OCI-LY1 (cell line): ENCODE results near the gene NIPSNAP2.
A peak's percentile ranks its signal among the peaks of the same experiment; 100 is the strongest.

ENCODE experiments used
- H2AFZ ChIP-seq: fragments of 200-600 bp; sonication (generic), shearing (Covaris generic); 2 replicates; pipeline ENCODE4 v1.6.0; 2014; ENCODE audit warnings: antibody characterized with exemption, mild to moderate bottlenecking, low read length
- H3F3A ChIP-seq: fragments of 200-600 bp; sonication (generic), shearing (Covaris generic); 2 replicates; pipeline ENCODE4 v1.6.0; 2014; ENCODE audit warnings: mild to moderate bottlenecking, antibody characterized with exemption, low read length, moderate library complexity; ENCODE audit not compliant: insufficient read depth
- H3K27ac ChIP-seq: fragments of 200-600 bp; sonication (generic); 2 replicates; pipeline ENCODE4 v1.5.1; 2014; ENCODE audit warnings: low read length, mixed run types, mild to moderate bottlenecking, low read depth; ENCODE audit not compliant: poor library complexity, severe bottlenecking
- H3K27me3 ChIP-seq: fragments of 200-600 bp; sonication (generic); 2 replicates; pipeline ENCODE4 v1.6.0; 2014; ENCODE audit warnings: antibody characterized with exemption, mild to moderate bottlenecking, low read length, moderate library complexity; ENCODE audit not compliant: insufficient read depth
- H3K36me3 ChIP-seq: fragments of 200-600 bp; sonication (generic); 2 replicates; pipeline ENCODE4 v1.6.1; 2014; ENCODE audit warnings: mild to moderate bottlenecking, antibody characterized with exemption, low read length, moderate library complexity, mixed read lengths; ENCODE audit not compliant: insufficient read depth
- H3K4me1 ChIP-seq: fragments of 200-600 bp; sonication (generic); 2 replicates; pipeline ENCODE4 v1.5.1; 2014; ENCODE audit warnings: mild to moderate bottlenecking, low read length, moderate library complexity; ENCODE audit not compliant: insufficient read depth, severe bottlenecking
- H3K4me2 ChIP-seq: fragments of 200-600 bp; sonication (generic), shearing (Covaris generic); 2 replicates; pipeline ENCODE4 v1.6.1; 2014; ENCODE audit warnings: low read length
- H3K4me3 ChIP-seq: fragments of 200-600 bp; sonication (generic); 2 replicates; pipeline ENCODE4 v1.5.1; 2014; ENCODE audit warnings: low read length, low read depth, mild to moderate bottlenecking, mixed read lengths; ENCODE audit not compliant: poor library complexity, severe bottlenecking
- H3K79me2 ChIP-seq: fragments of 200-600 bp; shearing (Covaris generic); 2 replicates; pipeline ENCODE4 v1.6.1; 2016; ENCODE audit warnings: mixed run types, low read length, mixed read lengths; ENCODE audit not compliant: insufficient read depth
- H3K9ac ChIP-seq: fragments of 200-600 bp; sonication (generic), shearing (Covaris generic); 2 replicates; pipeline ENCODE4 v1.6.1; 2014; ENCODE audit warnings: mild to moderate bottlenecking, low read length, mixed read lengths
- H3K9me2 ChIP-seq: fragments of 200-600 bp; sonication (generic), shearing (Covaris generic); 2 replicates; pipeline ENCODE4 v1.6.1; 2014; ENCODE audit warnings: low read depth, mild to moderate bottlenecking, low read length, mixed read lengths
- H3K9me3 ChIP-seq: fragments of 200-600 bp; shearing (Covaris generic); 2 replicates; pipeline ENCODE4 v1.6.1; 2014; ENCODE audit warnings: low read length, mixed read lengths
- H4K20me1 ChIP-seq: fragments of 200-600 bp; sonication (generic), shearing (Covaris generic); 2 replicates; pipeline ENCODE4 v1.6.0; 2016; ENCODE audit warnings: mild to moderate bottlenecking, low read length; ENCODE audit not compliant: insufficient read depth
- EZH2 ChIP-seq: fragments of 200-600 bp; sonication (generic), shearing (Covaris generic); IDR thresholded peaks from 2 replicates; pipeline ENCODE4 v1.8.0; 2017; ENCODE audit warnings: borderline replicate concordance, mixed run types, mild to moderate bottlenecking, antibody characterized with exemption, low read length, moderate library complexity, mixed read lengths
- TF ChIP-seq, protein P1 (sequence below): fragments of 200-600 bp; sonication (generic), shearing (Covaris generic); IDR thresholded peaks from 2 replicates; pipeline ENCODE4 v1.5.1; 2017; ENCODE audit warnings: mild to moderate bottlenecking, antibody characterized with exemption, low read length, moderate library complexity, mixed read lengths

NIPSNAP2 gene

GRCh38 chr7:55957190-55957589 is 7.2 kb upstream of the NIPSNAP2 start:
- H3K4me2 ChIP-seq = no peak overlapping the region
- peaks cover 7% of the 10 kb centered on the region for H3K79me2 ChIP-seq
- no peak overlapping the region for H3K27ac ChIP-seq
- peaks cover 10% of the 10 kb centered on the region for H3K4me1 ChIP-seq
- H3K9me3 ChIP-seq = no peaks in the 10 kb centered on the region
- H4K20me1 ChIP-seq = no peaks in the 10 kb centered on the region
- no peaks in the 10 kb centered on the region for H3K9me2 ChIP-seq
- no peaks in the 10 kb centered on the region for H3K27me3 ChIP-seq
- H3K9ac ChIP-seq = no peak overlapping the region
- H2AFZ ChIP-seq = no peak overlapping the region
- peaks cover 37% of the 10 kb centered on the region for H3K36me3 ChIP-seq
- no peak for TF ChIP-seq EZH2
- TF ChIP-seq, protein P1, sequence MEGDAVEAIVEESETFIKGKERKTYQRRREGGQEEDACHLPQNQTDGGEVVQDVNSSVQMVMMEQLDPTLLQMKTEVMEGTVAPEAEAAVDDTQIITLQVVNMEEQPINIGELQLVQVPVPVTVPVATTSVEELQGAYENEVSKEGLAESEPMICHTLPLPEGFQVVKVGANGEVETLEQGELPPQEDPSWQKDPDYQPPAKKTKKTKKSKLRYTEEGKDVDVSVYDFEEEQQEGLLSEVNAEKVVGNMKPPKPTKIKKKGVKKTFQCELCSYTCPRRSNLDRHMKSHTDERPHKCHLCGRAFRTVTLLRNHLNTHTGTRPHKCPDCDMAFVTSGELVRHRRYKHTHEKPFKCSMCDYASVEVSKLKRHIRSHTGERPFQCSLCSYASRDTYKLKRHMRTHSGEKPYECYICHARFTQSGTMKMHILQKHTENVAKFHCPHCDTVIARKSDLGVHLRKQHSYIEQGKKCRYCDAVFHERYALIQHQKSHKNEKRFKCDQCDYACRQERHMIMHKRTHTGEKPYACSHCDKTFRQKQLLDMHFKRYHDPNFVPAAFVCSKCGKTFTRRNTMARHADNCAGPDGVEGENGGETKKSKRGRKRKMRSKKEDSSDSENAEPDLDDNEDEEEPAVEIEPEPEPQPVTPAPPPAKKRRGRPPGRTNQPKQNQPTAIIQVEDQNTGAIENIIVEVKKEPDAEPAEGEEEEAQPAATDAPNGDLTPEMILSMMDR = no peak
- no peak overlapping the region for H3K4me3 ChIP-seq
- H3F3A ChIP-seq = 0 out of 2 replicates have a peak, but pooled peaks cover 7% of the 10 kb centered on the region

- no peak overlapping the region for H3K27ac ChIP-seq
- no peaks in the 10 kb centered on the region for H3K27me3 ChIP-seq
- 0 out of 2 replicates have a peak, but pooled peaks cover 7% of the 10 kb centered on the region for H3F3A ChIP-seq
- peaks cover 7% of the 10 kb centered on the region for H3K4me1 ChIP-seq
- no peak overlapping the region for H2AFZ ChIP-seq
- no peaks in the 10 kb centered on the region for H3K79me2 ChIP-seq
- TF ChIP-seq, protein P1 = no peak
- TF ChIP-seq EZH2 = no peak
- no peaks in the 10 kb centered on the region for H3K9me3 ChIP-seq
- H3K4me3 ChIP-seq = no peak overlapping the region
- H4K20me1 ChIP-seq = no peaks in the 10 kb centered on the region
- H3K4me2 ChIP-seq = no peak overlapping the region
- peaks cover 3% of the 10 kb centered on the region; the same call in 1 of the 2 replicates for H3K36me3 ChIP-seq
- no peak overlapping the region for H3K9ac ChIP-seq
- H3K9me2 ChIP-seq = no peaks in the 10 kb centered on the region
Measured at GRCh38 chr7:55962014-55962413, 2.4 kb upstream of the NIPSNAP2 start.

- no peak for TF ChIP-seq EZH2
- TF ChIP-seq, protein P1 = no peak
- Histone ChIP-seq H3K9ac (peak overlapping the region; percentile 69), H3K4me2 (peak overlapping the region; percentile 73), H3K9me2 (no peaks in the 10 kb centered on the region), H3K4me3 (peak overlapping the region; percentile 80), H4K20me1 (no peaks in the 10 kb centered on the region), H3K79me2 (no peaks in the 10 kb centered on the region), H2AFZ (peak overlapping the region; percentile 83; the same call in 1 of the 2 replicates), H3K4me1 (peaks cover 7% of the 10 kb centered on the region), H3K27ac (no peak overlapping the region), H3K36me3 (no peaks in the 10 kb centered on the region), H3K9me3 (no peaks in the 10 kb centered on the region), H3K27me3 (no peaks in the 10 kb centered on the region), H3F3A (0 out of 2 replicates have a peak, but pooled peaks cover 7% of the 10 kb centered on the region)
Measured at GRCh38 chr7:55963584-55964168, 709 bp upstream of the NIPSNAP2 start.
